Endothelial cell of umbilical vein (primary cell): Measurements from ENCODE around the gene APP. TPM values are rescaled to one million over a fixed set of nuclear protein-coding genes. Genes with fewer than 3 reads are reported as not detected.
A peak's percentile ranks its signal among the peaks of the same experiment; 100 is the strongest.

Experiments
- BruUV-seq: library from RNA; stranded (reverse); fragments of 400-500 nt; replicated peaks from 2 replicates; lab custom pipeline; 2021; lab: Mats Ljungman, UMichigan
- CTCF ChIA-PET: fragments of 300-600, 350-600 bp; sonication (Branson Sonifier 250); formaldehyde crosslinking; loops from one replicate; lab custom pipeline; 2021; ENCODE audit warnings: antibody characterized with exemption, inconsistent platforms; lab: Charles Lee
- POLR2A ChIA-PET: fragments of 300-600, 350-600 bp; sonication (Branson Sonifier 250); formaldehyde crosslinking; loops from one replicate; lab custom pipeline; 2021; ENCODE audit warnings: antibody characterized with exemption, inconsistent platforms; lab: Charles Lee
- DNase-seq: peaks from one replicate; pipeline ENCODE4 v3.0.0-alpha.2; 2011; ENCODE audit warnings: low read depth, low spot score
- FAIRE-seq: peaks from 2 replicates; lab custom pipeline; 2011; peaks lifted over from hg19 to GRCh38; lab: Jason Lieb, UNC
- H2AFZ ChIP-seq: 2 replicates; pipeline ENCODE4 v1.6.0; 2012; ENCODE audit warnings: low read depth, low read length, control low read depth, inconsistent platforms
- H3K27ac ChIP-seq: 2 replicates; pipeline ENCODE4 v1.5.1; 2011; ENCODE audit warnings: low read depth, mild to moderate bottlenecking, control low read depth, low read length, moderate library complexity; ENCODE audit not compliant: insufficient read depth
- H3K27me3 ChIP-seq, 2 experiments: 2 replicates each; pipeline versions ENCODE4 v1.6.0 to v1.6.1; 2011; ENCODE audit warnings: low read length in 2 of 2, mixed read lengths in 1 of 2; ENCODE audit not compliant: control insufficient read depth in 2 of 2, insufficient read depth in 2 of 2
- H3K36me3 ChIP-seq, 2 experiments: 2 replicates in 1 of 2; 3 replicates in 1 of 2; pipeline ENCODE4 v1.5.1; 2011; ENCODE audit warnings: low read length in 2 of 2, mild to moderate bottlenecking in 1 of 2, moderate library complexity in 1 of 2; ENCODE audit not compliant: control insufficient read depth in 2 of 2, insufficient read depth in 2 of 2; ENCODE audit errors: extremely low read depth in 1 of 2
- H3K4me1 ChIP-seq: 3 replicates; pipeline ENCODE4 v1.5.1; 2011; ENCODE audit warnings: mild to moderate bottlenecking, low read length; ENCODE audit not compliant: control insufficient read depth, insufficient read depth; ENCODE audit errors: extremely low read depth
- H3K4me2 ChIP-seq: 2 replicates; pipeline ENCODE4 v1.6.1; 2011; ENCODE audit warnings: low read length, control low read depth, mixed read lengths; ENCODE audit not compliant: insufficient read depth
- H3K4me3 ChIP-seq, 3 experiments: fragments of 200-600 bp in 1 of 3; sonication (generic), shearing (Covaris generic) in 1 of 3; replicated peaks in 1 of 3; 2 replicates each; pipeline ENCODE4 v1.5.1; 2011 to 2016; ENCODE audit warnings: control low read depth in 3 of 3, low read length in 3 of 3, mild to moderate bottlenecking in 2 of 3, inconsistent platforms in 1 of 3, low read depth in 1 of 3, moderate library complexity in 1 of 3; ENCODE audit not compliant: insufficient read depth in 1 of 3
- H3K79me2 ChIP-seq: 2 replicates; pipeline ENCODE4 v1.6.0; 2012; ENCODE audit warnings: low read length, inconsistent platforms; ENCODE audit not compliant: control insufficient read depth, insufficient read depth
- H3K9ac ChIP-seq: replicated peaks from 2 replicates; pipeline ENCODE3; 2011; ENCODE audit warnings: low read length, control low read depth; ENCODE audit not compliant: insufficient read depth; ENCODE audit errors: extremely low read depth
- H3K9me1 ChIP-seq: replicated peaks from 3 replicates; pipeline ENCODE4 v1.6.0; 2011; ENCODE audit warnings: mild to moderate bottlenecking, low read length; ENCODE audit not compliant: control insufficient read depth, insufficient read depth; ENCODE audit errors: extremely low read depth
- H3K9me3 ChIP-seq: replicated peaks from 2 replicates; pipeline ENCODE4 v1.5.1; 2012; ENCODE audit warnings: low read length, inconsistent platforms; ENCODE audit not compliant: control insufficient read depth, insufficient read depth
- H4K20me1 ChIP-seq: replicated peaks from 2 replicates; pipeline ENCODE3; 2011; ENCODE audit warnings: mild to moderate bottlenecking, low read length; ENCODE audit not compliant: control insufficient read depth, insufficient read depth; ENCODE audit errors: extremely low read depth
- EZH2 ChIP-seq: IDR thresholded peaks from 2 replicates; pipeline ENCODE4 v1.6.1; 2012; ENCODE audit warnings: borderline replicate concordance, low read depth, mild to moderate bottlenecking, moderate library complexity, low read length, inconsistent platforms; ENCODE audit not compliant: severe bottlenecking
- FOS ChIP-seq: IDR thresholded peaks from 2 replicates; pipeline ENCODE4 v1.6.1; 2011; ENCODE audit warnings: mild to moderate bottlenecking, low read length, moderate library complexity, borderline replicate concordance; ENCODE audit not compliant: insufficient read depth
- GATA2 ChIP-seq: IDR thresholded peaks from 2 replicates; pipeline ENCODE4 v1.7.0; 2011; ENCODE audit warnings: low read depth, mild to moderate bottlenecking, moderate library complexity, mixed read lengths, low read length; ENCODE audit not compliant: insufficient read length, insufficient read depth
- JUN ChIP-seq: IDR thresholded peaks from 2 replicates; pipeline ENCODE4 v1.6.1; 2011; ENCODE audit warnings: borderline replicate concordance, low read depth; ENCODE audit not compliant: insufficient read length, insufficient read depth
- MYC ChIP-seq: IDR thresholded peaks from one replicate; pipeline ENCODE4 v1.6.1; 2011; ENCODE audit warnings: mild to moderate bottlenecking, low read depth, low read length
- POLR2A ChIP-seq: IDR thresholded peaks from 2 replicates; pipeline ENCODE4 v1.6.1; 2012; ENCODE audit warnings: low read depth, mild to moderate bottlenecking, control low read depth, low read length
- POLR2AphosphoS5 ChIP-seq: IDR thresholded peaks from 2 replicates; pipeline ENCODE4 v1.6.1; 2012; ENCODE audit warnings: low read depth, mild to moderate bottlenecking, control low read depth, low read length, moderate library complexity; ENCODE audit not compliant: insufficient read depth
- dilution Hi-C: fragments of 300-500 bp; cut with MboI; formaldehyde crosslinking; loops from one replicate; pipeline ENCODE4 v1.15.0; 2019; ENCODE audit warnings: low sequenced_read_pairs; ENCODE audit not compliant: extremely low pct_ligation_motif_present
- intact Hi-C: fragments of 100-400 bp; cut with micrococcal nuclease; formaldehyde crosslinking; loops from one replicate; pipeline ENCODE4 v1.10.0; 2022
- polyA plus RNA-seq, 4 experiments: library from polyadenylated mRNA; depleted of rRNA in 3 of 4; stranded (reverse) in 3 of 4; unstranded in 1 of 4; fragments of >200 nt; gene quantifications; 2 replicates each; pipeline versions ENCODE4 v1.2.1 to v1.2.3, GENCODE V29; 2011 to 2012; ENCODE audit warnings: missing spikeins in 1 of 4
- total RNA-seq: library from RNA; stranded (reverse); gene quantifications from 2 replicates; pipeline ENCODE4 v1.2.3, GENCODE V29; 2021
- TF ChIP-seq, protein P1 (sequence below), 2 donors: IDR thresholded peaks; 1 replicate in 1 of 2; 2 replicates in 1 of 2; pipeline ENCODE4 v1.5.1; 2011; ENCODE audit warnings: low read length in 2 of 2, mild to moderate bottlenecking in 2 of 2, moderate library complexity in 2 of 2, control low read depth in 1 of 2, inconsistent platforms in 1 of 2, low read depth in 1 of 2; ENCODE audit not compliant: insufficient read depth in 1 of 2; ENCODE audit errors: extremely low read depth in 1 of 2
- TF ChIP-seq, protein P2 (sequence below): IDR thresholded peaks from 2 replicates; pipeline ENCODE4 v1.6.1; 2011; ENCODE audit not compliant: insufficient read depth, insufficient read length

APP gene
- total and polyA plus RNA-seq, 2 donors (not counting 3 experiments of a cell fraction or from before 2014, with no cell fraction given) = 914 to 928 TPM

DNA sequence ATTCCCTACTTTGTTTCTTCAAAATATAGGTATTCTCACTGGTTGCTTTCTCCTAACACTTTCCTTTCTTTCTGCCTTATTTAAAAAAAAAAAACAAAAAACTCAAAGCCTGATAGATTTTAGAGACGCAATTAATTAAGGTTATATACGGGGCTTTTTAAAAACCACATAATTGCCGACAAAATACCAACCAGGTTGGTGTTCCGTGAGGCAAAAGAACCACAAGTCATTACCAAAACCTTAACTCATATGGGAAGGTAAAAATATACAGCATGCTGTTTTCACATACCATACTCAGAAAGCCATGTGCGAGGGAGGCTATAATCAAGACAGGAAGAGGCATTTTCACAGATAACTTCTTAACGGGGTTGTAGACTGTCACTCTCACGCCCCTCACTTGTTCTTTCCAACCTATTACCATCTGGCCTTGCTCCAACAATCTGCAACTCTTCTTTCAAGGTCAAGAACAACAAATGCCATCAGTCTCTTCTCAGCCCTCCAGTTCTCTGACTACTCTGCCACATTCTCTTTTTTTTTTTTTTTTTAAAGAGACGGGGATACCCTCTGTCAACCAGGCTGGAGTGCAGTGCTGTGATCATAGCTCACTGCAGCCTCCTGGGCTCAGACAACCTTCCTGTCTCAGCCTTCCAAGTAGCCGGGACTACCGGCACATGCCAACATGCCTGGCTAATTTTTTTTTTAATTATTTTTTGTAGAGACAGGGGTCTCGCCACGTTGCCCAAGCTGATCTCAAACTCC, 102.6 kb downstream of the APP start:
- ChIA-PET POLR2A (no interaction called here), CTCF (interaction anchor here (0.8 to 1.7 kb wide), 2 partner anchors 11 to 16 kb away, joined by 3 to 4 read pairs; no protein-coding TSS in a partner anchor)
- H3K36me3 ChIP-seq = no peaks in the 10 kb centered on the region
- dilution Hi-C loops = no loop called here
- H3K4me3 ChIP-seq = no peak overlapping the region
- no peak overlapping the region for H2AFZ ChIP-seq
- peak; percentile 28 for DNase-seq
- peaks cover 99% of the 10 kb centered on the region for H3K79me2 ChIP-seq
- intact Hi-C loops = no loop called here
- peaks cover 52% of the 10 kb centered on the region for H3K4me1 ChIP-seq
- no peak overlapping the region for H3K27ac ChIP-seq
- H3K4me2 ChIP-seq = no peak overlapping the region
- TF ChIP-seq JUN (no peak), GATA2 (no peak), EZH2 (no peak), POLR2A (no peak), POLR2AphosphoS5 (no peak), FOS (no peak), MYC (no peak)
- TF ChIP-seq, protein P1, sequence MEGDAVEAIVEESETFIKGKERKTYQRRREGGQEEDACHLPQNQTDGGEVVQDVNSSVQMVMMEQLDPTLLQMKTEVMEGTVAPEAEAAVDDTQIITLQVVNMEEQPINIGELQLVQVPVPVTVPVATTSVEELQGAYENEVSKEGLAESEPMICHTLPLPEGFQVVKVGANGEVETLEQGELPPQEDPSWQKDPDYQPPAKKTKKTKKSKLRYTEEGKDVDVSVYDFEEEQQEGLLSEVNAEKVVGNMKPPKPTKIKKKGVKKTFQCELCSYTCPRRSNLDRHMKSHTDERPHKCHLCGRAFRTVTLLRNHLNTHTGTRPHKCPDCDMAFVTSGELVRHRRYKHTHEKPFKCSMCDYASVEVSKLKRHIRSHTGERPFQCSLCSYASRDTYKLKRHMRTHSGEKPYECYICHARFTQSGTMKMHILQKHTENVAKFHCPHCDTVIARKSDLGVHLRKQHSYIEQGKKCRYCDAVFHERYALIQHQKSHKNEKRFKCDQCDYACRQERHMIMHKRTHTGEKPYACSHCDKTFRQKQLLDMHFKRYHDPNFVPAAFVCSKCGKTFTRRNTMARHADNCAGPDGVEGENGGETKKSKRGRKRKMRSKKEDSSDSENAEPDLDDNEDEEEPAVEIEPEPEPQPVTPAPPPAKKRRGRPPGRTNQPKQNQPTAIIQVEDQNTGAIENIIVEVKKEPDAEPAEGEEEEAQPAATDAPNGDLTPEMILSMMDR (IDR thresholded peaks at IDR 0.05; ENCODE audit: extremely low read depth in 1 of 2, insufficient read depth in 1 of 2, low read depth in 1 of 2, low read length in 2 of 2) = no peak
- TF ChIP-seq, protein P2, sequence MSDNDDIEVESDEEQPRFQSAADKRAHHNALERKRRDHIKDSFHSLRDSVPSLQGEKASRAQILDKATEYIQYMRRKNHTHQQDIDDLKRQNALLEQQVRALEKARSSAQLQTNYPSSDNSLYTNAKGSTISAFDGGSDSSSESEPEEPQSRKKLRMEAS = no peak
- no TSS peak for BruUV-seq
- peaks cover 20% of the 10 kb centered on the region for H4K20me1 ChIP-seq
- H3K27me3 ChIP-seq = no peaks in the 10 kb centered on the region
- no peaks in the 10 kb centered on the region for H3K9me3 ChIP-seq
- no peak overlapping the region for H3K9ac ChIP-seq
- FAIRE-seq = no peak
- H3K9me1 ChIP-seq = peaks cover 2% of the 10 kb centered on the region
